Epithelial cell of proximal tubule (primary cell): ENCODE measurements around the gene PPFIA4. TPM values are rescaled to one million over a fixed set of nuclear protein-coding genes. Genes with fewer than 3 reads are reported as not detected.
"Not testable (repeated sequence)": the region's sequence is repeated elsewhere in the genome, so short reads cannot be mapped to it uniquely, and the experiment has no call there.

Experiments used
- DNase-seq: peaks from one replicate; pipeline ENCODE4 v3.0.0-alpha.2; 2011; ENCODE audit warnings: low read depth
- H3K4me3 ChIP-seq: 2 replicates; pipeline ENCODE4 v1.5.1; 2011; ENCODE audit warnings: low read depth, mild to moderate bottlenecking, low read length
- total RNA-seq: library from RNA; depleted of rRNA; stranded (reverse); fragments of >200 nt; gene quantifications from 2 replicates; pipeline ENCODE4 v1.2.3, GENCODE V29; 2015
- TF ChIP-seq, protein P1 (sequence below): conservative IDR thresholded peaks from 2 replicates; pipeline ENCODE4 v1.5.1; 2012; ENCODE audit warnings: low read depth, mild to moderate bottlenecking, low read length

PPFIA4 gene
- total RNA-seq, 1 donor from 2014 or later = 11.6 TPM

DNA sequence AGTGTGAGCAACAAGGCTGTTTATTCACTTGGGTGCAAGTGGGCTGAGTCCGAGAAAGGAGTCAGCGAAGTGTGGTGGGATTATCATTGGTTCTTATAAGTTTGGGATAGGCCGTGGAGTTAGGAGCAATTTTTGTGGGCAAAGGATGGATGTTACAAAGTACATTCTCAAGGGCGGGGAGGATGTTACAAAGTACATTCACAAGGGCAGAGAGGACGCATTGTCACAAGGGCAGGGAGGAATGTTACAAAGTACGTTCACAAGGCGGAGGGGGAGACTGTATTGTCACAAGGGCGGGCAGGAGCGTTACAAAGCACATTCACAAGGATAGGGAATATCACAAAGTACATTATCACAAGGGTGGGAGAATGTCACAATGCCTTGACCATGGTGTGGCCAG, 24.3 kb upstream of the PPFIA4 start:
- DNase-seq = no peak
- TF ChIP-seq, protein P1, sequence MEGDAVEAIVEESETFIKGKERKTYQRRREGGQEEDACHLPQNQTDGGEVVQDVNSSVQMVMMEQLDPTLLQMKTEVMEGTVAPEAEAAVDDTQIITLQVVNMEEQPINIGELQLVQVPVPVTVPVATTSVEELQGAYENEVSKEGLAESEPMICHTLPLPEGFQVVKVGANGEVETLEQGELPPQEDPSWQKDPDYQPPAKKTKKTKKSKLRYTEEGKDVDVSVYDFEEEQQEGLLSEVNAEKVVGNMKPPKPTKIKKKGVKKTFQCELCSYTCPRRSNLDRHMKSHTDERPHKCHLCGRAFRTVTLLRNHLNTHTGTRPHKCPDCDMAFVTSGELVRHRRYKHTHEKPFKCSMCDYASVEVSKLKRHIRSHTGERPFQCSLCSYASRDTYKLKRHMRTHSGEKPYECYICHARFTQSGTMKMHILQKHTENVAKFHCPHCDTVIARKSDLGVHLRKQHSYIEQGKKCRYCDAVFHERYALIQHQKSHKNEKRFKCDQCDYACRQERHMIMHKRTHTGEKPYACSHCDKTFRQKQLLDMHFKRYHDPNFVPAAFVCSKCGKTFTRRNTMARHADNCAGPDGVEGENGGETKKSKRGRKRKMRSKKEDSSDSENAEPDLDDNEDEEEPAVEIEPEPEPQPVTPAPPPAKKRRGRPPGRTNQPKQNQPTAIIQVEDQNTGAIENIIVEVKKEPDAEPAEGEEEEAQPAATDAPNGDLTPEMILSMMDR = no peak

GRCh38 chr1:203002951-203003350, 23.3 kb upstream of the PPFIA4 start:
- TF ChIP-seq, protein P1 = no peak

More for the DNA sequence above, 24.3 kb upstream of the PPFIA4 start:
- no peak overlapping the region for H3K4me3 ChIP-seq

DNA sequence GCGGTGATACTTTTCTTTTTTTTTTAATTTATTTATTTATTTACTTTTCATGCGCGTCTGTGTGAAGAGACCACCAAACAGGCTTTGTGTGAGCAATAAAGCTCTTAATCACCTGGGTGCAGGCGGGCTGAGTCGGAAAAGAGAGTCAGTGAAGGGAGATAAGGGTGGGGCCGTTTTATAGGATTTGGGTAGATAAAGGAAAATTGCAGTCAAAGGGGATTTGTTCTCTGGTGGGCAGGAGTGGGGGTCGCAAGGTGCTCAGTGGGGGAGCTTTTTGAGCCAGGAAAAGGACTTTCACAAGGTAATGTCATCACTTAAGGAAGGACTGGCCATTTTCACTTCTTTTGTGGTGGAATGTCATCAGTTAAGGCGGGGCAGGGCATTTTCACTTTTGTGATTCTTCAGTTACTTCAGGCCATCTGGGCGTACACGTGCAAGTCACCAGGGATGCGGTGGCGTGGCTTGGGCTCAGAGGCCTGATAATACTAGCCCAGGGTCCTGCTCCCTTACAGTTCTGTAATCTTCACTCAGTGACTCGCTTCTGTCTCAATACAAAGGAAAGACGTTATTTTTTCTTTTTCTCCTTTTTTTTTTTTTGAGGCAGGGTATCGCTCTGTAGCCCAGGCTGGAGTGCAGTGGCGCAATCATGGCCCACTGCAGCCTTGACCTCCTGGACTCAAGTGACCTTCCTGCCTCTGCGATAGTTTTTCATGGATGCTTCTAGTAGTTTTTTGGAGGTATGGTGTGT, 20.7 kb upstream of the PPFIA4 start:
- H3K4me3 ChIP-seq, DNase-seq: not testable (repeated sequence)

More at GRCh38 chr1:203002951-203003350, 23.3 kb upstream of the PPFIA4 start:
- no peak overlapping the region for H3K4me3 ChIP-seq
- no peak for DNase-seq

DNA sequence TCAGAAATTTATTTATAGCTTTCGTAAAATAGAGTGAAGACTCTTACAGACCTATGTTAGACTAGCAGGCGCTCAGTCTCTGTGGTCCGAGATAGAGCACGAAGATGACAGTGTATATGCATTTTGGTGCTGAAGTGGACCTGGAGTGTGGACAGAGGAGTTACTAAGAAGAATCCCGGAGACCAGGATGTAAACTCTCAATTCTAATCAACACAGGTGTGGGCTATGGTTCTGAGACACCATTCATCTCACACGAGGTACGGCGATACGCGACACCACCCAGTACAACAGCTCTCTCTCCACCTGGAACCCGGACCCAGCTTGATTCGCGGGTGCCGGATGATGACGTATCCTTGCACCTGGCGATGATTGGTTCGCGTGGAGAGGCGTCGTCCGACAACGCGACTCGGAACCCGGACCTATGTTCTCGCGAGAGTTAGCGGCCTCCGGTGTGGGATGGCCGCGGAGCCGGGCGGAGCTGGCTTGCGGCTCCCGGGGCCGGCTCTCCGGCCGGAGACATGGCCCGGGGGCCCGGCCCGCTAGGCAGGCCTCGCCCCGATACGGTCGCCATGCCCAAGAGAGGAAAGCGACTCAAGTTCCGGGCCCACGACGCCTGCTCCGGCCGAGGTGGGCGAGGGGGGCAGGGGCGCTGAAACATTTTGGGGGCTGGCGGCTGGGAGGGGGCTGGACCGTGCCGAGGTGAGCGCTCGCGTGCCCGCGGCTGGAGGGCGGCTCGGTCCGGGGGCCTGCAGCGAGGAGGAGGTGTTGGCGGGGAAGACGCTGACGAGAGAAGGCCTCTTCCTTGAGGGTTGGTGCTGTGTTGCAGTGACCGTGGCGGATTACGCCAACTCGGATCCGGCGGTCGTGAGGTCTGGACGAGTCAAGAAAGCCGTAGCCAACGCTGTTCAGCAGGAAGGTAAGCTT, 19.1 kb upstream of the PPFIA4 start, which contains the start of gene TMEM183A:
TSS of gene TMEM183A (plus strand) at position 427 of the 924 bp plus-strand sequence. CDS start at position 519, 92 bp downstream.
- DNase-seq = peak; percentile 77
- TF ChIP-seq, protein P1 = no peak
- peak within 1 kb of the TSS; percentile 82 for H3K4me3 ChIP-seq

GRCh38 chr1:203009185-203009584, 17.1 kb upstream of the PPFIA4 start:
- TF ChIP-seq, protein P1 = no peak
- DNase-seq = no peak
- no peak overlapping the region for H3K4me3 ChIP-seq

DNA sequence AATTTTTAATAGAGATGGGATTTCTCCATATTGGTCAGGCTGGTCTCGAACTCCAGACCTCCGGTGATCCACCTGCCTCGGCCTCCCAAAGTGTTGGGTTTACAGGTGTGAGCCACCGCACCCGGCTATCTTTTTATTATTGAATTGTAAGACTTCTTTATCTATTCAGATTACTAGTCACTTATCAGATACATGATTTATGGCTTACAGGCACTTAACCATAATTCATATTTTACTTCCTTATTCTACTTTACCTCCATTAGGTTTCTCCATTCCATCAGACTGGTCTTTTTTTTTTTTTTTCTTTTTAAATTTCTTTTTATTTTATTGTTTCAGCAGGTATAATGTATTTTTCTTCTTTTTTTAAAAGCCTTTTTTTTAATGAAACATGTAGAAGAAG, 14.7 kb upstream of the PPFIA4 start:
- no peak overlapping the region for H3K4me3 ChIP-seq
- no peak for DNase-seq
- TF ChIP-seq, protein P1 = no peak

DNA sequence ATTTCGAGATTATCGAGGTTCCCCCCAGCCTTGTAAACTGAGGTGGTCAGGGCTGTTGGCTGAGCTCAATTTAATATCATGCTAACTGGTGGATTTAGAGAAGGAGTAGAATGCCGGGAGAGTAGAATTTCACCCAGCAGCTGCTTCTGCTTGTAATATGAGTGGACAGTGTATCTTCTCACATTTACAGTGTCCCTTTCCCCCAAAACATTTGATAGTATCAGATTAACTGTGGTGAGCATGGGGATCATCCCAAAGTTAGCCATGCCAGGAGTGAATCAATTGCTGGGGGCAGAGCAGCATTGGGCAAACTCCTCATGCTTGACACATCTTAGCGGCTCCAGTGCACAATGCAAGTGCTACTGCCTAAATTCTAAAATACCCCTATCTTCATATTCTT, 9.2 kb upstream of the PPFIA4 start:
- H3K4me3 ChIP-seq = no peak overlapping the region
- TF ChIP-seq, protein P1 = no peak
- no peak for DNase-seq
